ENCODE measurements around the gene CRIP1.

CRIP1 gene

DNA sequence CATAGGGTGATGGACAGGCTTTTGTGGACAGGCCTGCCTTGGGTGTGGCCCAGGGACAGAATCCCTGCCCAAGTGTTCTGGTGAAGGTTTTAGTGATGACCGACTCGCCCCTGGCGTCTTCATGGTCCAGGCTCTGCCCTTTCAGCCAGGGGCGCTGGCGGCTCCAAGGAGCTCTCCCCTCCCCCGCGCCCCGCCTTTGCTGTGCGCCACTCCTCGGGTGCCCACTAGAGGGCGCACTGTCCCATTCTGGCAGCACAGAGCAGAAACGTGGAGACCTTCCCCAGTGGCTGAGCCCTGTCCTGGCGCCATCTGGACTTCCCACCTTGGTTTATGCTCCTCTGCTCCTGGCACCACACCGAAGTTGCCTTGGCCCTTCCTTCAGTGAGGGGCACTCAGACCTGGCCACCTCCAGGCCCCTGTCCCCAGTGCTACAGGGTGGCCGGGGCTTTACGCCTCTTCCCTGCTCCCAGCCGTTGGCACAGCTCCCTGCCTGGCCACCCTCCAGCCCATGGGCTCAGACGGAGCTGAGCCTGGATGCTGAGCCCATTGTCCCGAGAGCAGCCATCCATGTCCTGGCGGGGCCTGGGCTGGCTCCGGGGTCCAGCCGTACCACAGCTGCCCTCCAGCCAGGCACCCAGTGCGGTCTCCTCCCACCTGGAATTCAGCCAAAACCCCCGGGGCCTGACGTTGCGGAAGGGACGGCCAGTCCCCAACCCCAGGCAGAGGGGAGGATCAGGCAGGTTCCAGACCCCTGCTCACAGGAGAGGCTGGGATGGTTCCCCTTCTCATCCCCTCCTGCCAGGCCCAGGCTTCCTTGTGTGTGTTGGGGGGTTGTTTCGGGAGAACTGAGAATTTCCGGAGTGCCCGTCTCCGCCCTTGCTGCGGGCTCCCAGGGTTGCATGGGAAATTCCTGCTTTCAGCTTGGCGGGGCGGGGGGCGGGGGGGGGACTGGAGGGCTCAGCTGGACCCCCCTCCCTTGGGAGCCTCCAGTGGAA is 5.6 kb upstream of the CRIP1 start:
- DNase-seq (ENCODE audit: low spot score), result peak; percentile 91

DNA sequence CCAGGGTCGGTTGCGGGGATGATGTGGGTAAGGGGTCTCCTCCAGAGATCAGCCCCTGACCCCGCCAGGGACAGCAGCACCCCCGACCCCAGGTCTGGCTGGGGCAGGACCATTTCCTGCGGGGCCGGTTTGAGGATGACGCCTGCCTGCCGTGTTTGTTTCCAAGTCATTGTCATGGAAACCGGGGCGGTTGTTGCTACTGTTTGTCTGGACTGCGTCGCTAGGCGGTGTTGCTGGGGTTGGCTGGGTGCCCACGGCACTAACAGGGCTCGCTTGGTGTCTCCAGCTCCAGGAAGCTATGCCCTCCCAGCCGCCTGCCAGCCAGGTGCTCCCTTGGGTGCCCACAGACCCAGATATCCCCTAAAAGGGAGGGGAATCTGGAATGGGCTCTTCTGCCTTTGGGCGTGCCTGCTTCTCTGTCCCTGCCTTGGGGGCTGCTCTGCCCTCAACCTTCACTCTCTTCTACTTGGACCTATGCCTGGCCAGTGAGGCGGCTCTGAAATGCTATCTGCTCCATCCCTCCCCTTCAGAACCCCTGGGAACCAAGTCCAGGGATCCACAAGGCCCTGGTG is 4.7 kb upstream of the CRIP1 start:
- peak; percentile 96 for DNase-seq (ENCODE audit: low spot score)

DNA sequence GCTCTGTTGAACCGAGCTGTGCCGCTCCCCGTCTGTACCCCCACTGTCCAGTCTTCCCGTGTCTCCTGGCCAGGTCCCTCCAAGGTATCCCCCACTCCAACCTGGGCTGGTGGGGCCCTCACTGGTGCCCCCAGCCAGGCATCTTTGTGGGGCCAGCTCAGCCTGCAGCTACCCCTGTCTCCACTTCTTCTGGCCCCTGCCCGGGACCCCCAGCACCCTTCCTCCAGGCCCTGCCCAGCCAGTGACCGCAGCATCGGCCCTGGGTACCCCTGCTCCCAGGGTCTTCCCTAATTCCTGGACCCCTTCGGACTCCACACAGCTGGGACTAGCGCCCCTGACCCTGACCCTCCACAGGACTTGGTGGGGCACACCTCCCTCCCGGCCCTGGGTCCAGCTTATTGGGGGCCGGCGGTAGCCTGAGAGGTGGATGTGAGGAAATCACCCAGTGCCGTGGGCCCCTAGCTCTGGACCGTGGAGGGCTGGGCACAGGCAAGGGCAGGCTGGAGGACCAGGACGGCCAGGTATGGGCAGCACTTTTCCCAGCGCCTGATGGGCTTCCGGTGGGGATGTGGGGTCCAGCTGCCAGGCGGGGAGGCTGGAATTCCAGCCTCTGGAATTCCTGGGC is 4.1 kb upstream of the CRIP1 start:
- no peak for DNase-seq (ENCODE audit: low spot score)

DNA sequence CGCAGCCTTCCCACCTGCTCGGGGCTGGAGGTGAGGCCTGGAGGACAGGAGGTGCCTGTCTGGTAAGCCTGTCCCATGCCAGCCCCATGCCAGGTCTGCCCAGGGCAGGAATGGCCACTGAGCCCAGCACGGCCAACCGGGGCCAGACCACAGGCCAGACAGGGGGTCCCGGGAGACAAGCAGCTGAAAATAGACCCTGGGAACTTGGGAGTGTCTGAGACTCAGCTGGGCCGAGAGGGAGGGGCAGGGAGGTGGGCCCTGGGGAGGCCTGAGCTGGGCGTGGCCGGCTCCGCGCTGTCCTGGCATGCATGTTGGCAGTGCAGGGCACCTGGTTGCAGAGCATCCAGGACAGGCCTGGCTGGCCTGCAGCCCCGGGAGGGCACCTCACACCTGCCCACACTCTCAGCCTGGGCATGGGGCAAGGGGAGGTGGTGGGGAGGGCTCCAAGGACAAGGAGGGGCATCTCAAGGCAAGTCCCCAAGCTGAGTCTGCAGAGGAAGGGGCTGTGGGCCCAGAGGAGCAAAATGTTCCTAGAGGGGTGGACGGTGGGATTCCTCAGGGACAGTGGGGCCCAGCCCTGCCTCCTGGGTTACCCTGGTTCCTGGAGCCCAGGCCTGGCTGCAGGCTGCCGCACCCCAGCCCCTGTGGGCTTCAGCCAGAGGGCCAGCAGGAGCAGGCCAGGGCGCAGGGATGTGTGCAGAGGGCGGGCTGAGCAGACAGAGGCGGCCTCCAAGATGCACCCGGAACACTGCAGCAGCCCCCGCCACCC is 3.2 kb upstream of the CRIP1 start:
- DNase-seq (ENCODE audit: low spot score), result no peak

DNA sequence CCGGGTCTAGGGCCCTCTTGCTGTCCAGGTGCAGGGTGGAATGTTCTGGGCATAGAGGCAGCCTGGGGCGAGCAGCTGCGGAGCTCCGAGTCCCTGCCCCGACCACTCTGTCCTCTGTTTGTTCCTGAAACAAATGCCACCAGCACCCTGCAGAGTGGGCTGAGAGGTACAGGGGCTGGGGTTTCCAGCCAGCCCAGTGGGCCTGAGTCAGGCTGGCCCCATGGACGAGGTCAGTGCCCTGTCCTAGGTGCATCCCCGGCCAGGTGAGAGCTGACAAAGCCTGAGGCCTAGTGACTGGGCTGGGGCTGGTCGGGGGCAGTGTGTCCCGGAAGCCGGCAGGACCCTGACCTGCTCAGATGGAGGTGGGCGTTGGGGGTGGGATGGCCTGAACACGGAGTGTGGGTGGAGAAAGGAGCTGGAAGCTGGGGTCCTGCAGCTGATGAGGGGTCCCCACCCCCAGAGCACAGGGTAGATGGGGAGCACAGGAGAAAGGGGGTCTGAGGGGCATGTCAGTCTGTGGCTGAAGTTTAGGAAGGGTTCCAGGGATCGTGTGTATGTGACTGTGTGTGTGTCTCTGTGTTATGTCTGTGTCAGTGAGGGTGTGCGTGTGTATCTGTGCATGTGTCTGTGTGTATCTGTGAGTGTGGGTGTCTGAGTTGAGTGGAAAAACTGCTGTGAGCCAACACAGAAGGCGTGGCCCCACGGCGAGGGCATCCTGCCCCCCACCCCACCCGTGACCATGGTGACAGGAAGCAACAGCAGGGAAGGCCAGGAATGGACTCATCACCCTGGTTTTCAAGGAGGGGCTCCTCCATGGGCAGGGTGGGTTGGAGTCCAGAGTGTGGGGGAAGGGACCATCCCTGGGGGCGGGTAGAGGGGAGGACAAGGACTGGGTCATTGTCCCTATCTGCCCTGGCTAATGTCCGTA is 2.4 kb upstream of the CRIP1 start:
- no peak for DNase-seq (ENCODE audit: low spot score)

DNA sequence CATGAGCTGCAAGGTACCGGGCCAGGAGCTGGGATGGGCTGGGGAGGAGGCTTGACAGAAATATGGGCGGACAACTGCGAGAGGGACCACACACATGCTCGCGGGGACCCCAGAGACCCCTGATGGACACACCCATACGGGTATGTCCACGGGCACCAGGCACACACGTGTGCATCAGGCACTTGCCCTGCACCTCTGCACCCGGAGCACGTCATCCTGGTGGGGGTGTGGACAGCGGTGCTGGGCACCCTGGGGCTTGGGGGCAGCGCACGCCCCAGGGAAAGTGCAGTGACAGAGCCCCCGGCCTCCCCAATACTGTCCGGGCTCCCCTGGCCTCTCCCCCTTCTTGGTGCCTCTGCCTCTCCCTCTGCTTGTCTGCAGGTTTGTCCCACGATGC is 1.7 kb upstream of the CRIP1 start:
- DNase-seq (ENCODE audit: low spot score), result no peak

DNA sequence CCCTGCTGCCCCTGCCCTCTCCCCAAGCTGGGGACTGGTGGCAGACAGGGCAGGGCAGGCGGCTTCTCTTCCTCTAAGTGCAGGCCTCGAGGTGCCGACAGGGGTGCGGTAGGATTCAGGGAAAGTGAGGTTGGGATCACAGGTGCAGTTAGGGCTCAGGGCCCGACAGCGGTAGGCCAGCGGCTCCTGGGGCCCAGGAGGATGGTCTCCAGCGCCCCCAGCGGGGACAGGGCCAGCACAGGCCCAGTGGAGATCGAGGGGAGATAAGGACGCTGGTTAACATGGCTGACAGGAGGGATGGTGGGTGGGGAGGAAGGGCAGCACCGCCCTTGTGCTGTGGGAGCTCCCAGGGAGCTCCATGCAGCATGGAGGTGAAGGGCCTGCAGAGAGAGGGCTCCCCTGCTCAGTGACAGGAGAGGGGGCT is 935 bp upstream of the CRIP1 start:
- DNase-seq (ENCODE audit: low spot score), result peak; percentile 47

DNA sequence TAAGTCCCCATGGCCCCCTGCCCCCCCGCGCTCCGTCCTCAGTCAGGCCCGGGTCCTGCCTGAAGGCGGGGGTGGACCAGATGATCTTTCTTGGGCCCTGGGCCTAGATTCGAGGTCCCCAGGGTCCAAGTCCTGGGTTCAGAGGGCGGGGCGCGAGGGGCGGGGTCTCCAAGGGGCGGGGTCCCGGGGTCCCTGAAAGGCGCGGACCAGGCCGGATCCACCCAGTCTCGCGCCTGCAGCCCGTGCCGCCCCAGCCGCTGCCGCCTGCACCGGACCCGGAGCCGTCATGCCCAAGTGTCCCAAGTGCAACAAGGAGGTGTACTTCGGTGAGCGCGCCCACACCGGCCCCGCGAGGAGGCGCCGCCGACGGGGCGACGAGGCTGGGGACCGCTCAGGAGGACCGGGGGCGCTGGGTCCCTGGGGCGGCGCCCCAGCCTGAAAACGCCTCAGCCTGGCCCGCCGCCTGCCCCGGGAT is 325 bp downstream of the CRIP1 start:
- peak; percentile 63 for DNase-seq (ENCODE audit: low spot score)

DNA sequence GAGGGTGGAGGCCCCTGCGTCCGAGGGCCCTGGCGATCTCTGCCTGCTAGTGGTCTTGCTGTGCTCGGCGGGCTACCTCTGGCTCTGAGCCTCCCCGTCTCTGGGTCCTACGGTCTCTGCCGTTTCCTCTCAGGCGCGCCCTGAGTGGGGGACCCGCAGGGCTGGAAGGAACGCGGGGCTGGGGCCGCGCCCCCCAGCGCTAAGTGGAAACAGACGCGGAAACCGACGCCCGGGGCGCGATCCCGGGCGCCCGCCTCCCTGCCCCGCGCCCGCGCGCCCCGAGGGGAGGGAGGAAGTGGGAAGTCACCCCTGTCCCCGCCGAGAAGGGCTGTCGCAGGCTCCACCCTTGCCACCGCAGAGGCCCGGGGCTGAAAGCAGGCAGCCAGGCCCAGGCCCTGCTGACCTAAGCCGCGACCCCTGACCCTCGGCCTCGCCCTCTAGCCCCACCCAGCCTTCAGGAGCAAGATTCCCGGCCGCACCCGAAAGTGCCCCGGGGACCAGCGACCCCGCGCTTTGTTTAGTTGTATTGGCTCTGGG is 831 bp downstream of the CRIP1 start:
- DNase-seq (ENCODE audit: low spot score), result peak; percentile 63

DNA sequence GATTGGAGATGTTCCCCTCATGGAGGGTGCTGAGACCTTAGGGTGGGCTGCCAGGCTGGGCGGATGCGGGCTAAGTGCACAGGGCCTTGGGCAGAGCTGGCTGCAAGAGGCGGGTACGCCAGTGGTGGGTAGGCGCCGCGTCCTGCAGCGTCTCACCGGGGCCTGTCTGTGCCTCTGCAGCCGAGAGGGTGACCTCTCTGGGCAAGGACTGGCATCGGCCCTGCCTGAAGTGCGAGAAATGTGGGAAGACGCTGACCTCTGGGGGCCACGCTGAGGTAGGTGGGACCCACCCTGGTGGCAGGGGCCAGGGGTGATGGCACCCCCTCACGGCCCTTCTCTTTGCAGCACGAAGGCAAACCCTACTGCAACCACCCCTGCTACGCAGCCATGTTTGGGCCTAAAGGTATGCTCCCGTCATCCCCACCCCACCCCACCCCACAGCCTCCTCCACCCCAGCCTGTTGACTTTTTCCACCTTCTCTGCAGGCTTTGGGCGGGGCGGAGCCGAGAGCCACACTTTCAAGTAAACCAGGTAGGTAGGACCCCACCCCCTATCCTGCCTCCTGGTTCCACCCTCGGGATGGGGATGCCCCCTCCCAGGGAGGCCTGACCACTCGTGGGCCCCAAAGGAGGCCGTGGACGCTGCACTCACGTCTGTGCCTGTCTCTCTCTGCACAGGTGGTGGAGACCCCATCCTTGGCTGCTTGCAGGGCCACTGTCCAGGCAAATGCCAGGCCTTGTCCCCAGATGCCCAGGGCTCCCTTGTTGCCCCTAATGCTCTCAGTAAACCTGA is 1.5 kb downstream of the CRIP1 start:
- no peak for DNase-seq (ENCODE audit: low spot score)

DNA sequence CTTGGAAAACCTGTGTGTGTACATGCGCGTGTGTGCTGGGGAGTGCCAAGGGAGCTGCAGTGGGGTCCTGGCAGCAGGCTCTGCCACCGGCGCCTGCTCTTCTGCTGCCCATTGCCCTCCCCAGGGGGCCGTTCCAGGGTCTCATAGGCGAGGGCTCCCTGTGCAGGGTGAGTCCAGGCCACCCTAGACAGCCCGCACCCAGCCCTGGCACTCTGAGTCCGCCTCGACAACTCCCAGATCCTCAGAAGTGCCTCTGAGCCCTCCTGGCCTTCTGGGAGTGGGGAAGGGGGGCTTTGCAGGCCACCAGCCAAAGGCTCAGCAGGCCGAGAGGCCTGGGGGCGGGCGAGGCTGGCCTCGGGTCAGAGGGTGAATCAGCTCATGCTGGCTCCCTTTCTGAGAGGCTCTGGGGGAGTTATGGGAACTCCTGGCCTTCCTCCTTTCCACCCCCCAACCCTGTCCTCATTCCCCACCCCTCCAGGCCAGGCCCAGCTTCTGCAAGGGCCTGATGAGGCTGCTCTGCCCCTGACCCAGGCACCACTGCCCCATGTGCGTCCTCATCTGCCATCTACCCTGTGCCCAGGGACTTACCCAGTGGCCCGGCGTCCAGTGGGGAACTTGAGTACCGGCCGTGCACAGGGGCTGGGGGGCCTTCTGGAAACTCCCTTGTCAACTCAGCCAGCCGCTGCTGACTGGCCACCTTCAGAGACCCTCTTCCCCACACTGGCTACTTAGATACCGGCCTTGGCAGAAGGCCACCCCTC is 2.3 kb downstream of the CRIP1 start:
- DNase-seq (ENCODE audit: low spot score), result no peak

DNA sequence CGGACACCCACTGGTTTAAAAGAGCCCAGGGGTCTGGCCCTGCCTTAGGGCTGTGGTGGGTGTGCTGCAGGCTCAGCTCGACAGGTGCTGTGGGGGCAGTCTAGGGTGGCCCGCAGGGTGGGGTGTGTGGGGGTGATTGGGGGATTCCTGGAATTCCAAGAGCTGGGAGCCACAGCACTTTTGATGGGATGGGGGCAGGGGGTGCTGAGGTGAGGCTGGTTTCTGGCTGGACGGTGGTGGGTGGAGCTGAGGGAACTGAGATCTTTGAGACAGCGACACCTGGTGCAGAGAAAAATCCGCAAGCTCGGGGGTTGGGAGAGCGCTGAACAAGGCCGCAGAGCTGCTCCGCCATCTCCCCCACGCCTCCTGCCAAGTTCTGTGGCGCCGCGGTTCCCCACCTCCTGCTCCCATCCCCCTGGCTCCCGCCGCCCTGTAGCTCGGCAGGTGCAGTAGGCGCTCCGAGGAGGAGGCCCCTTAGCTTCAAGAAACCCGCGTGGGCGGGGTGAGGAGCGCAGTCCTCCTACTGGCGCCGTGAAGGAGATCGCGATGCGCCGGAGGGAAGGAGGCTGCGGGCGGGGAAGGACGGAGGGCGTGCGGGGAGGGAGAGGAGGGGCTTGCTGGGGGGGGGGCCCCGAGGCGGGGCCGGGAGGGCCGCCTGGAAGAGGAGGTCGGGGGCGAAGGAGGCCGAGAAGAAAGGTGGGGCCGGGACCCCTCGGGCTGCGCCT is 3.0 kb downstream of the CRIP1 start:
- peak; percentile 87 for DNase-seq (ENCODE audit: low spot score)

DNA sequence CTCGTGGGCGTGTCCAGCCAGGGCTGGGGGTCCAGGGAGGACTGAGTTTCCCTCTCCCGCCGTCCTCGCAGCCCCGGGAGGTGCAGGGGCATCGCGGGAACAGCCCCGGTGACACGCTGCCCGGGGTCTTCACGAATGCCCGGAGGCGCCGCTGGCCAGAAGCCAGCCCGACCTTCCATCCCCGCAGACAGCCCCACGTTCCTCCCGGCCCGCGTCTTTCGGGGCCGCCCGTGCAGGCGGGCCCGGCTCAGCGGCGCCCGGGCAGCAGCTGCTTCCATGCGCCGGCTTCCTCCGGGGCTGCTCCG is 3.5 kb downstream of the CRIP1 start:
- DNase-seq (ENCODE audit: low spot score), result no peak

DNA sequence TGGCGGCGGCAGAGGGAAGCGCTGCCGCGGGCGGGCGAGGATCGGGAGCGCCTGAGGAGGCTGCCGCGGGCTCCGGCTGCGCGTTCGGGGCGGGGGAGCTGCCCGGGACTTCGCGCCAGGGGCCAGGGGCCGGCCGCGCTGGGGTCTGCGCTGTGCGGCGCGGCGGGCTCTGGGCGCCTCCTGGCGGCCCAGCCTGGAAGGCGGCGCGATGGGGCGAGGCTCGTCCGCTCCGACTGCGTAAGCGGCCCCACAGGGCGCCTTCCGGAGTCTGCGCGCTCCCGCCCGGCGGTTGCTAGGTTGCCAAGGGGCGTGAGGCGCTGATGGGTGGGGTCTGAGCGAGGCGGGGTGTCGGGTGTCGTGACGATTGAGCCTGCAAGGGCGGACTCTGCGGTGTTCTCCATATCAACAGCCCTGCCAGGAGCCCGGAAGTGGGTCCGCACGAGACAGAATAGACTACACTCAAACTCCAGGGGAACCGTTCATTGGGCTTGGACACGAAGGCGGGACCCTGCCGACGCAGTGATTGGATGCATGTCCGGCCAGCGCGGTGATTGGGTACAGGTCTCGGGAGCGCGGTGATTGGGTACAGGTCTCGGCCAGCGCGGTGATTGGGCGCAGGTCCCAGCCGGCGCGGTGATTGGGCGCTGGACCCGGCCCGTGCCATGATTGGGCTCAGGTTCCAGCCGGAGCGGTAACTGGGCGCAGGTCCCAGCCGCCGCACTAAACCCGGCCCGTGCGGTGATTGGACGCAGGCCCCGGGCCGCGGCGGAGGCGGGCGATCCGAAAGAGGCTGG is 4.1 kb downstream of the CRIP1 start, which contains the start of gene TEDC1:
Gene TEDC1, plus strand, starts transcription at position 675 of the 794 bp plus-strand sequence. CDS start 130 bp downstream, outside the sequence.
- DNase-seq (ENCODE audit: low spot score), result peak; percentile 100

DNA sequence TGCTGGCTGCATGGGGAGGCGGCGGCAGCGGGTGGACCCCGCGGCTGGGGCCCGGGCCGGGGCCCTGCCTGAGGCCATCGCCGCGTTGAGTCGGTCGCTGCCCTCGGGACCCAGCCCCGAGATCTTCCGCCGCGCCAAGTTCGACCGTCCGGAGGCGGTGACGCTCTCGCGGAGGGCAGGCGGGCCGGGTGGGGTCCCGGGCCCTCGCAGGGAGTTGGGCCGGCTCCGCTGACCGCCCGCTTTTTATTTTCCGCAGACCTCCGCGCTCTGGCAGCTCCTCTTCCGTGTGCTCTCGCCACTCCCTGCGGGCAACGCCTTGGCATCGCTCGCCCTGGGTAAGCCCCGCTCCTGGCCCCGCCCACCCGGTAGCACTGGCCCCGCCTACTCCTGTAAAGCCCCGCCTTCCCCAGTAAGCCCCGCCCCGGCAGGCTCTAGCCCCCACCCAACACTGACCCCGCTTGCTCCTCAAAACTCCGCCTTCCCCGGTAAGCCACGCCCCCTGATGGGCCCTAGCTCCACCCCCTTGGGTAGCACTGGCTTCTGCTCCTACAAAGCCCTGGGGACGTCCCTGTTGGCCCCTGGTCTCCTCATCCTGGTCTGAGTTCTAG is 4.8 kb downstream of the CRIP1 start:
- DNase-seq (ENCODE audit: low spot score), result peak; percentile 95

DNA sequence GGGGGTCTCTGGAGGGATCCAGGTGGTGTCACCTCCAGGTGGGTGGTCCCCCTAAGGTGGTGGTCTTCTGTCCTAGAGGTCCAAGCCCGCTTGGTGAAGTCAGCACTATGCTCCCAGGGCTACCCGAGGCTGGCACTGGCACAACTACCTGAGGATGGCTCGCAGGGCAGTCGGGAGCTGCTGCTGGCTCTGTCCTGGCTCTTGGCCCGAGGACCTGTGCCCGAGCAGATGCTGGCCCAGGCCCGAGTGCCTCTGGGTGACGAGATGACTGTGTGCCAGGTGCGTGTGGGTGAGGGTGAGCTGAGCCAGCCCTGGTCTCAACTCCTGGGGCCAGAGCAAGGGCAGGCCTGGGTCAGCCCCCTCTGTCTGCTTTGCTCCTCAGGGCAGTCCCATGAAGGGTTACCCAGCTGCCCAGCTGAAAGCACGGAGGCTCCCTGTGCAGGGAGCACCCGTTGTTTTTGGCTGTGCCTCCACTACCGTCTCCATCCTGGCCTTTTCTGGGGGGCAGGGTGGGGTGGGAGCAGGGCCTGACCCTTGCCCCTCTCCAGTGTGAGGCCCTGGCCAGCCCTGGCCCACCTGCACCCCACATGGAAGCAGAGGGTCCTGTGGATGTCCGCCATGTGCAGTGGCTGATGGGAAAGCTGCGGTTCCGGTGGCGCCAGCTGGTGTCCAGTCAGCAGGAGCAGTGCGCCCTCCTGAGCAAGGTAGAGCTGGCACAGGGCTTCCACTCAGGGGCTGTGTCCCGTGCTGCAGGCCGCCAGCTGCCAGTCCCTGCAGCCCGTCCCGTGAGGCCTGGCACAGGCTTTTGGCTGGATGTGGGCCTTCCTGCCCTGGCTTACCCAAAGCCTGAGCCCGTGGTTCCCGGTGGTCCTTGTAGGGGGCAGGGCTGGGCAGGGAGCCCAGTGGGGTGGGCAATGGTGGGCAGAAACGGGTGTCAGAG is 5.6 kb downstream of the CRIP1 start:
- no peak for DNase-seq (ENCODE audit: low spot score)
